Esophagus muscularis mucosa (tissue), 4 donors: ENCODE data around the gene MARF1. TPM values are rescaled to one million over a fixed set of nuclear protein-coding genes. Genes with fewer than 3 reads are reported as not detected.
"Not testable (repeated sequence)": the region's sequence is repeated elsewhere in the genome, so short reads cannot be mapped to it uniquely, and the experiment has no call there.

Experiments used
- DNase-seq: peaks from one replicate; pipeline ENCODE4 v3.0.0-alpha.2; 2017; ENCODE audit errors: extremely low spot score
- H3K27ac ChIP-seq, 4 donors: fragments of 200-600 bp; sonication (generic); replicated peaks in 1 of 4; 1 replicate in 3 of 4; 2 replicates in 1 of 4; pipeline ENCODE4 v1.5.1; 2016 to 2019; ENCODE audit warnings: mild to moderate bottlenecking in 1 of 4
- H3K27me3 ChIP-seq, 4 donors: fragments of 200-600 bp; sonication (generic); one replicate each; pipeline versions ENCODE4 v1.5.1 to v1.6.0; 2016 to 2019
- H3K36me3 ChIP-seq, 4 donors: fragments of 200-600 bp; sonication (generic); one replicate each; pipeline ENCODE4 v1.5.1; 2016 to 2019
- H3K4me1 ChIP-seq, 4 donors: fragments of 200-600 bp; sonication (generic); one replicate each; pipeline ENCODE4 v1.5.1; 2016 to 2019
- H3K4me3 ChIP-seq, 4 donors: fragments of 200-600 bp; sonication (generic); 1 replicate in 2 of 4; 2 replicates in 2 of 4; pipeline ENCODE4 v1.5.1; 2016 to 2019; ENCODE audit warnings: mild to moderate bottlenecking in 4 of 4, moderate library complexity in 1 of 4
- H3K9me3 ChIP-seq, 4 donors: fragments of 200-600 bp; sonication (generic); 1 replicate in 3 of 4; 2 replicates in 1 of 4; pipeline ENCODE4 v1.5.1; 2016 to 2019
- EP300 ChIP-seq: sonication (generic); formaldehyde crosslinking; IDR thresholded peaks from one replicate; pipeline ENCODE4 v1.6.1; 2017; ENCODE audit warnings: antibody characterized with exemption
- POLR2A ChIP-seq: fragments of 450-650 bp; IDR thresholded peaks from one replicate; pipeline ENCODE4 v1.6.1; 2017; ENCODE audit warnings: antibody characterized with exemption, moderate library complexity, mild to moderate bottlenecking, low read depth
- POLR2AphosphoS5 ChIP-seq, 2 donors: sonication (generic); formaldehyde crosslinking; IDR thresholded peaks; one replicate each; pipeline ENCODE4 v1.6.1; 2017; ENCODE audit warnings: antibody characterized with exemption in 2 of 2
- WGBS: methylation state at CpG from one replicate; pipeline ENCODE4 v1.1.5; 2018; 5-methylcytosine and 5-hydroxymethylcytosine counted together
- intact Hi-C: fragments of 100-400 bp; cut with DNase I; formaldehyde crosslinking; loops from one replicate; pipeline ENCODE4 v1.15.1; 2023
- total RNA-seq, 4 donors: library from RNA; depleted of rRNA; stranded (reverse); fragments of >200 nt; gene quantifications; one replicate each; pipeline versions ENCODE4 v1.1.0 to v1.2.1, GENCODE V29; 2016
- TF ChIP-seq, protein P1 (sequence below), 3 experiments: fragments of 200-600 bp in 2 of 3; fragments of 450-650 bp in 1 of 3; sonication (generic) in 2 of 3; IDR thresholded peaks; one replicate each; pipeline ENCODE4 v1.5.1; 2017 to 2019; ENCODE audit warnings: antibody characterized with exemption in 3 of 3, mild to moderate bottlenecking in 2 of 3, moderate library complexity in 1 of 3

MARF1 gene
- total RNA-seq, 4 donors from 2014 or later: 36.6 to 57.3 (median 52.0) TPM

DNA sequence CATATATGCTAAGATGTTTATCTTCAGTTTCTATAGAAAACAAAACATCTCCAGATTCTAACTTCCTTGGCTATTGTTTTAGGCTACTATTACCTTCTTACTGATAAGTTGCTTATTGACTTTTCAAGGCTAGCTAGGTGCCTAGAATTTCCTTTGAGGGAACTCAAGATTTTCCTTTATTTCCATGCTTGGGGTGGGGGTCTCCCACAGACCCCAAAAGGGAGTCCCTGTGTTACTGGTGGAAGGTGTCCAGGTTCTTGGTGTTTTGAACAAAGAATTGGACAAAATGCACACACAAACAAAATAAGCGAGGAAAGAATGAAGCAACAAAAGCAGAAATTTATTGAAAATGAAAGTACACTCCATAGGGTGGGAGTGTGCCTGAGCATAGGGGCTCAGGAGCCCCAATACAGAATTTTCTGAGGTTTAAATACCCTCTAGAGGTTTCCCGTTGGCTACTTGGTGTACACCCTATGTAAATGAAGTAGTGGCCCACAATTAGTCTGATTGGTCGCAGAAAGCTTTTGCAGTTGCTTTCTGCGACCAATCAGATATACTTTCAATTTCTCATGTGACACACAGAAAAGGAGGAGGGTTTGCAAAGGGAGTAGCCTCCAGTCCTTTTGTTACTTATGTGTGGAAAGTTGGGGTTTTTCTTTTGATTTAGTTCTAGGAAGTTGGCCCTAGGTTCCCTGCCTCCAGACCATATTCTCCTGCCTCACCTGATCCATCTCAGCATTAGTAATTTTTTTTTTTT is 67.5 kb downstream of the MARF1 start:
- Histone ChIP-seq H3K4me3 (no peak overlapping the region), H3K27me3 (no peaks in the 10 kb centered on the region), H3K9me3 (no peaks in the 10 kb centered on the region), H3K4me1 (peaks cover 0 to 27% (median 11%) of the 10 kb centered on the region in 4 donors), H3K27ac (peak overlapping the region in 1 of 4 donors; percentile 42), H3K36me3 (peaks cover 0 to 4% (median 2%) of the 10 kb centered on the region in 4 donors)
- intact Hi-C loops: no loop called here
- no peak for DNase-seq
- 96% methylated on average over 4 of the region's 4 CpGs for WGBS
- TF ChIP-seq POLR2AphosphoS5 (IDR thresholded peaks at IDR 0.05) (no peak), EP300 (no peak), POLR2A (no peak)
- TF ChIP-seq, protein P1, sequence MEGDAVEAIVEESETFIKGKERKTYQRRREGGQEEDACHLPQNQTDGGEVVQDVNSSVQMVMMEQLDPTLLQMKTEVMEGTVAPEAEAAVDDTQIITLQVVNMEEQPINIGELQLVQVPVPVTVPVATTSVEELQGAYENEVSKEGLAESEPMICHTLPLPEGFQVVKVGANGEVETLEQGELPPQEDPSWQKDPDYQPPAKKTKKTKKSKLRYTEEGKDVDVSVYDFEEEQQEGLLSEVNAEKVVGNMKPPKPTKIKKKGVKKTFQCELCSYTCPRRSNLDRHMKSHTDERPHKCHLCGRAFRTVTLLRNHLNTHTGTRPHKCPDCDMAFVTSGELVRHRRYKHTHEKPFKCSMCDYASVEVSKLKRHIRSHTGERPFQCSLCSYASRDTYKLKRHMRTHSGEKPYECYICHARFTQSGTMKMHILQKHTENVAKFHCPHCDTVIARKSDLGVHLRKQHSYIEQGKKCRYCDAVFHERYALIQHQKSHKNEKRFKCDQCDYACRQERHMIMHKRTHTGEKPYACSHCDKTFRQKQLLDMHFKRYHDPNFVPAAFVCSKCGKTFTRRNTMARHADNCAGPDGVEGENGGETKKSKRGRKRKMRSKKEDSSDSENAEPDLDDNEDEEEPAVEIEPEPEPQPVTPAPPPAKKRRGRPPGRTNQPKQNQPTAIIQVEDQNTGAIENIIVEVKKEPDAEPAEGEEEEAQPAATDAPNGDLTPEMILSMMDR (IDR thresholded peaks at IDR 0.05): no peak

DNA sequence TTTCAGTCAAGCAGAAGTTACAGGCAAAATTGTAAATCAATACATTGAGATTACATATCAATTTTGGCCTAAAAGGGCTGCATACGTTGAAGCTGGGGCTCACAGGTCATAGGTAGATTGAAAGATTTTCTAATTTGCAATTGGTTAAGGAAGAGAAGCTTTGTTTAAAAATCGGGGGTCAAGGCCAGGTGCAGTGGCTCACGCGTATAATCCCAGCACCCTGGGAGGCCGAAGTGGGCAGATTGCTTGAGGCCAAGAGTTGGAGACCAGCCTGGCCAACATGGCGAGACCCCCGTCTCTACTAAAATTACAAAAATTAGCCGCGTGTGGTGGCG is 68.4 kb downstream of the MARF1 start:
- 99% methylated on average over 10 of the region's 10 CpGs for WGBS
- no peak overlapping the region for H3K4me3 ChIP-seq
- peaks cover 0 to 12% (median 2%) of the 10 kb centered on the region in 4 donors for H3K36me3 ChIP-seq
- TF ChIP-seq EP300: no peak
- TF ChIP-seq POLR2AphosphoS5 (IDR thresholded peaks at IDR 0.05): no peak
- TF ChIP-seq POLR2A: no peak
- TF ChIP-seq, protein P1 (IDR thresholded peaks at IDR 0.05): no peak
- H3K9me3 ChIP-seq: no peaks in the 10 kb centered on the region
- no peaks in the 10 kb centered on the region for H3K27me3 ChIP-seq
- DNase-seq: no peak
- no peak overlapping the region for H3K27ac ChIP-seq
- H3K4me1 ChIP-seq: peaks cover 0 to 27% (median 11%) of the 10 kb centered on the region in 4 donors
- intact Hi-C loops: no loop called here

DNA sequence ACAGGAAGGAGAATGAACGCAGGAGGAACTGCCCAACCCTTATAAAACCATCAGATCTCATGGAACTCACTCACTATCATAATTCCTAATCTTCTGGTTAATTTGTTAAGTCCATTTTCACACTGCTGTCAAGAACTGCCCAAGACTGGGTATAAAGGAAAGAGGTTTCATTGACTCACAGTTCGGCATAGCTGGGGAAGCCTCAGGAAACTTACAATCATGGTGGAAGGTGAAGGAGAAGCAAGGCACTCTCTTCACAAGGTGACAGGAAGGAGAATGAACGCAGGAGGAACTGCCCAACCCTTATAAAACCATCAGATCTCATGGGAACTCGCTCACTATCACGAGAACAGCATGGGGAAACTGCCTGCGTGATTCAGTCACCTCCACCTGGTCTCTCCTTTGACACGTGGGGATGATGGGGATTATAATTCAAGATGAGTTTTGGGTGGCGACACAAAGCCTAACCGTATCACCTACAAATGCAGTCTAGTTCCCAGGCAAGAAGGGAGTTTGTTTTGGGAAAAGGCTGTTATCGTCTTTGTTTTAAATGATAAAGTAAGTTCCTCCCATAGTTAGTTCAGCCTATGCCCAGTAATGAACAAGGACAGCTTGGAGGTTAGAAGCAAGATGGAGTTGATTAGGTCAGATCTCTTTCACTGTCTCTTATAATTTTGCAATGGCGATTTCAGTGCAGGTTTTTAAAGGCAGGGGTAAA is 68.9 kb downstream of the MARF1 start:
- H3K9me3 ChIP-seq, intact Hi-C loops, H3K4me3 ChIP-seq, DNase-seq, H3K27me3 ChIP-seq, H3K27ac ChIP-seq: not testable (repeated sequence)
- 95% methylated on average over 11 of the region's 11 CpGs for WGBS
- H3K36me3 ChIP-seq: peaks cover 0 to 17% (median 5%) of the 10 kb centered on the region in 4 donors
- H3K4me1 ChIP-seq: peaks cover 0 to 27% (median 11%) of the 10 kb centered on the region in 4 donors

DNA sequence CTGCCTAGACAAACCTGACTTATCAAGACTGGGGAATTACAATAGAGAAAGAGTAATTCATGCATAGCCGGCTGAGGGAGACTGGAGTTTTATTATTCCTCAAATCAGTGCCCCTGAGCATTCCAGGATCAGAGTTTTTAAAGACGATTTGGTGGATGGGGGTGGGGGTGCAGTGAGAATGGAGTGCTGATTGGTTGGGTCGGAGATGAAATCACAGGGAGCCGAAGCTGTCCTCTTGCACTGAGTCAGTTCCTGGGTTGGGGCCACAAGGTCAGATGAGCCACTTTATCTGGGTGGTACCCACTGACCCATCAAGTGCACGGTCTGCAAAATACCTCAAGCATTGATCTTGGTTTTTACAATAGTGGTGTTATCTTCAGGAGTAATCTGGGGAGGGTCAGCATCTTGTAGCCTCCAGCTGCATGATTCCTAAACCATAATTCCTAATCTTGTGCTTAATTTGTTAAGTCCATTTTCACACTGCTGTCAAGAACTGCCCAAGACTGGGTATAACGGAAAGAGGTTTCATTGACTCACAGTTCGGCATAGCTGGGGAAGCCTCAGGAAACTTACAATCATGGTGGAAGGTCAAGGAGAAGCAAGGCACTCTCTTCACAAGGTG is 69.6 kb downstream of the MARF1 start:
- peaks cover 0 to 22% (median 8%) of the 10 kb centered on the region in 4 donors for H3K36me3 ChIP-seq
- H3K4me1 ChIP-seq: peaks cover 0 to 27% (median 11%) of the 10 kb centered on the region in 4 donors
- TF ChIP-seq POLR2A: no peak
- no peak for TF ChIP-seq EP300
- TF ChIP-seq, protein P1 (IDR thresholded peaks at IDR 0.05): no peak
- TF ChIP-seq POLR2AphosphoS5 (IDR thresholded peaks at IDR 0.05): no peak
- DNase-seq: no peak
- H3K27ac ChIP-seq: no peak overlapping the region
- H3K27me3 ChIP-seq: no peaks in the 10 kb centered on the region
- no peaks in the 10 kb centered on the region for H3K9me3 ChIP-seq
- intact Hi-C loops: no loop called here
- 80% methylated on average over 6 of the region's 7 CpGs for WGBS
- H3K4me3 ChIP-seq: no peak overlapping the region
